Brain microvascular endothelial cell (primary cell): Measurements from ENCODE around the gene FUT8.

ENCODE experiments used
- DNase-seq: peaks from one replicate; pipeline ENCODE4 v3.0.0-alpha.2; 2020
- H3K27ac ChIP-seq: fragments of 250-450 bp; sonication (Bioruptor Pico); 2 replicates; pipeline ENCODE4 v1.5.1; 2020; ENCODE audit warnings: mild to moderate bottlenecking, moderate library complexity
- H3K27me3 ChIP-seq: fragments of 250-450 bp; sonication (Bioruptor Pico); replicated peaks from 2 replicates; pipeline ENCODE4 v1.5.1; 2020; ENCODE audit warnings: mild to moderate bottlenecking
- H3K36me3 ChIP-seq: fragments of 250-450 bp; sonication (Bioruptor Pico); replicated peaks from 2 replicates; pipeline ENCODE4 v1.5.1; 2020; ENCODE audit warnings: mild to moderate bottlenecking
- H3K4me3 ChIP-seq: 2 replicates; pipeline ENCODE4 v1.5.1; 2011; ENCODE audit warnings: low read depth, mild to moderate bottlenecking, control low read depth, low read length, moderate library complexity
- CTCF ChIP-seq: IDR thresholded peaks from 2 replicates; pipeline ENCODE4 v1.5.1; 2011; ENCODE audit warnings: low read depth, mild to moderate bottlenecking, moderate library complexity, low read length, control low read depth, inconsistent platforms; ENCODE audit errors: missing control alignments
- in situ Hi-C: cut with HindIII; loops from 2 replicates; pipeline ENCODE4 v1.10.0; 2017; ENCODE audit warnings: low sequenced_read_pairs, low pct_ligation_motif_present

The FUT8 gene

GRCh38 chr14:65718629-65719028 lies 306.1 kb downstream of the FUT8 start:
- H3K27ac ChIP-seq: no peak overlapping the region
- no peaks in the 10 kb centered on the region for H3K36me3 ChIP-seq
- no peaks in the 10 kb centered on the region for H3K27me3 ChIP-seq
- DNase-seq: no peak
- in situ Hi-C loops: no loop called here
- TF ChIP-seq CTCF: no peak
- H3K4me3 ChIP-seq: no peak overlapping the region

DNA sequence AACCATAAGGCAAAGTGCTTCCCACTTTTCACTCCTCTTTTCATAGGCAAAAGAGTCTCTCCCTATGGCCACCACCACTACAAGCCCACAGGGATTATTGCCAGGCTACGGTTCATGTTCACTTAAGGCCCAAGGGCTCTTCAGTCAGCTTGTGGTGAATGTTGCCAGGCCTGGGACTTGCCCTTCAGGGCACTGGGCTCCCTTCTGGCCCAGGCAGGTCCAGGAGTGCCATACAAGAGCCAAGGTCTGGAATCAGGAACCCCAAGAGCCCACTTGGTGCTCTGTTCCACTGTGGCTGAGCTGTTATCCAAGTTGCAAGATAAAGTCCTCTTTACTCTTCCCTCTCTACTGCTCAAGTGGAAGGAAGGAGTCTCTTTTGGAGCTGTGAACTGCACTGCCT lies 307.6 kb downstream of the FUT8 start:
- in situ Hi-C loops: no loop called here
- no peak for DNase-seq
- H3K4me3 ChIP-seq: no peak overlapping the region
- no peak overlapping the region for H3K27ac ChIP-seq
- TF ChIP-seq CTCF: no peak
- H3K27me3 ChIP-seq: no peaks in the 10 kb centered on the region
- no peaks in the 10 kb centered on the region for H3K36me3 ChIP-seq

- no peak for DNase-seq
- Histone ChIP-seq H3K4me3 (no peak overlapping the region), H3K36me3 (no peaks in the 10 kb centered on the region), H3K27me3 (no peaks in the 10 kb centered on the region), H3K27ac (no peak overlapping the region)
- in situ Hi-C loops: no loop called here
- TF ChIP-seq CTCF: no peak
Observed at GRCh38 chr14:65720743-65721142, 308.2 kb downstream of the FUT8 start.

- no peak for DNase-seq
- no peak overlapping the region for H3K4me3 ChIP-seq
- no peak for TF ChIP-seq CTCF
- in situ Hi-C loops: no loop called here
- no peaks in the 10 kb centered on the region for H3K27me3 ChIP-seq
- no peak overlapping the region for H3K27ac ChIP-seq
- H3K36me3 ChIP-seq: no peaks in the 10 kb centered on the region
Observed at GRCh38 chr14:65723348-65723747, 310.8 kb downstream of the FUT8 start.

- H3K27me3 ChIP-seq: no peaks in the 10 kb centered on the region
- no peak overlapping the region for H3K4me3 ChIP-seq
- no peak for DNase-seq
- no peaks in the 10 kb centered on the region for H3K36me3 ChIP-seq
- H3K27ac ChIP-seq: no peak overlapping the region
- no peak for TF ChIP-seq CTCF
- in situ Hi-C loops: no loop called here
Observed at GRCh38 chr14:65728604-65729003, 316.1 kb downstream of the FUT8 start.

GRCh38 chr14:65729566-65729965 lies 317.0 kb downstream of the FUT8 start:
- Histone ChIP-seq H3K4me3 (no peak overlapping the region), H3K36me3 (no peaks in the 10 kb centered on the region), H3K27ac (no peak overlapping the region), H3K27me3 (no peaks in the 10 kb centered on the region)
- no peak for DNase-seq
- no peak for TF ChIP-seq CTCF
- in situ Hi-C loops: no loop called here
